ENCODE results near the gene TNPO3. TPM values are rescaled to one million over a fixed set of nuclear protein-coding genes. Genes with fewer than 3 reads are reported as not detected.
"Not testable (repeated sequence)": the region's sequence is repeated elsewhere in the genome, so short reads cannot be mapped to it uniquely, and the experiment has no call there.

TNPO3 gene
- total RNA-seq, 2 experiments from 2014 or later, result 58.4 to 59.3 TPM

DNA sequence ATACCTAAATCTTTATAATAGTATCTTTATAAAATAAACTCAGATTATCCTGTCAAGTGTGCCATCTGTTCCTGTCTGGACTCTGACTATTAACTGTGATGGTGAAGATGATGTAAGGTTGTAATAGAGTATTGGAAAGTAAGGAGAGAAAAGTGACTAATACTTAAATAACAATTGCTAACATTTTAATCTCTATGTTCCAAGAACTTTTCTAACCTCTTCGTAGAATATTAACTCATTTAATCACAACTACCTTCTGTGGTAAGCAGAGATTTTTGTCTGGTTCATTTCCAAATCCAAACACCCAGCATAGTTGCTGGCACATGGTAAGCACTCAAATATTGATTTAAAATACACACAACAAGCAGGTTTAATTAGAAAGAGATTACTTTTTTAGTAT, 2.5 kb downstream of the TNPO3 start:
- H3K27ac Mint-ChIP-seq, result no peak overlapping the region
- H3K9me3 Mint-ChIP-seq, result no peaks in the 10 kb centered on the region
- DNase-seq (no peak), ATAC-seq (no peak)
- TF ChIP-seq, protein P1, sequence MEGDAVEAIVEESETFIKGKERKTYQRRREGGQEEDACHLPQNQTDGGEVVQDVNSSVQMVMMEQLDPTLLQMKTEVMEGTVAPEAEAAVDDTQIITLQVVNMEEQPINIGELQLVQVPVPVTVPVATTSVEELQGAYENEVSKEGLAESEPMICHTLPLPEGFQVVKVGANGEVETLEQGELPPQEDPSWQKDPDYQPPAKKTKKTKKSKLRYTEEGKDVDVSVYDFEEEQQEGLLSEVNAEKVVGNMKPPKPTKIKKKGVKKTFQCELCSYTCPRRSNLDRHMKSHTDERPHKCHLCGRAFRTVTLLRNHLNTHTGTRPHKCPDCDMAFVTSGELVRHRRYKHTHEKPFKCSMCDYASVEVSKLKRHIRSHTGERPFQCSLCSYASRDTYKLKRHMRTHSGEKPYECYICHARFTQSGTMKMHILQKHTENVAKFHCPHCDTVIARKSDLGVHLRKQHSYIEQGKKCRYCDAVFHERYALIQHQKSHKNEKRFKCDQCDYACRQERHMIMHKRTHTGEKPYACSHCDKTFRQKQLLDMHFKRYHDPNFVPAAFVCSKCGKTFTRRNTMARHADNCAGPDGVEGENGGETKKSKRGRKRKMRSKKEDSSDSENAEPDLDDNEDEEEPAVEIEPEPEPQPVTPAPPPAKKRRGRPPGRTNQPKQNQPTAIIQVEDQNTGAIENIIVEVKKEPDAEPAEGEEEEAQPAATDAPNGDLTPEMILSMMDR (IDR thresholded peaks at IDR 0.05), result no peak
- H3K27me3 Mint-ChIP-seq, result no peaks in the 10 kb centered on the region
- intact Hi-C loops (cut with micrococcal nuclease), result no loop called here
- H3K4me1 Mint-ChIP-seq (ENCODE audit: low read depth), result peaks cover 46% of the 10 kb centered on the region
- ChIA-PET POLR2A (no interaction called here), CTCF (interaction anchor here (3.6 kb wide), 1 partner anchor 39 kb away, joined by 14 read pairs; no protein-coding TSS in a partner anchor)
- H3K36me3 Mint-ChIP-seq (ENCODE audit: low read depth), result peaks cover 28% of the 10 kb centered on the region
- H3K4me3 Mint-ChIP-seq, result peak overlapping the region; percentile 90

DNA sequence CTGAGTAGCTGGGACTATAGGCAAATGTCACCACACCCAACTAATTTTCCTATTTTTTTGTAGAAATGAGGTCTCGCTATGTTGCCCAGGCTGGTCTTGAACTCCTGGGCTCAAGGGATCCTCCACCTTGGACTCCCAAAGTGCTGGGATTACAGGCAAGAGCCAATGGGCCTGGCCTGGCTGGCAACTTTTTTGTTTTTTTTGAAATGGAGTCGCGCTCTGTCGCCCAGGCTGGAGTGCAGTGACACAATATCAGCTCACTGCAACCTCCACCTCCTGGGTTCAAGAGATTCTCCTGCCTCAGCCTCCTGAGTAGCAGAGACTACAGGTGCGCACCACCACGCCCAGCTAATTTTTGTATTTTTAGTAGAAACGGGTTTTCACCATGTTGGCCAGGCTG, 3.5 kb downstream of the TNPO3 start:
- H3K36me3 Mint-ChIP-seq (ENCODE audit: low read depth), result peaks cover 36% of the 10 kb centered on the region
- H3K27me3 Mint-ChIP-seq; H3K27ac Mint-ChIP-seq; ATAC-seq; intact Hi-C loops (cut with micrococcal nuclease); H3K9me3 Mint-ChIP-seq; DNase-seq; H3K4me3 Mint-ChIP-seq: not testable (repeated sequence)
- POLR2A ChIA-PET, result interaction anchor here (0.6 kb wide), 1 partner anchor 1036 kb away, joined by 3 read pairs; no protein-coding TSS in a partner anchor
- CTCF ChIA-PET, result interaction anchor here (3.6 kb wide), 1 partner anchor 40 kb away, joined by 14 read pairs; no protein-coding TSS in a partner anchor
- peaks cover 56% of the 10 kb centered on the region for H3K4me1 Mint-ChIP-seq (ENCODE audit: low read depth)

DNA sequence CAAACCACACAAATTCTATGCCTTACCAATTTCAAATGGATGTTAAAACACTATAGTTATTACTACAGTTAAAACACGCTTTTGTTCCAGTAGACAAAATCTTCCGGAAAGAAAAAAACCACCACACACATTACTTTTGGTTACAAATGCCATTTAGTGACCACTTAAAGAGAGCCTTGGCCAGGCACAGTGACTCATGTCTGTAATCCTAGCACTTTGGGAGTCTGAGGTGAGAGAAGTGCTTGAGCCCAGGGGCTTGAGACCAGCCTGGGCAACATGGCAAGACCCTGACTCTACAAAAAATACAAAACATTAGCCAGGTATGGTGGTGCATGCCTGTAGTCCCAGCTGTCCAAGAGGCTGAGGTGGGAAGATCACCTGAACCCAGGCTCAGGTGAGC, 7.2 kb downstream of the TNPO3 start:
- Mint-ChIP-seq H3K27me3 (no peaks in the 10 kb centered on the region), H3K27ac (no peak overlapping the region), H3K9me3 (no peaks in the 10 kb centered on the region), H3K36me3 (ENCODE audit: low read depth) (peaks cover 43% of the 10 kb centered on the region), H3K4me1 (ENCODE audit: low read depth) (peaks cover 83% of the 10 kb centered on the region), H3K4me3 (no peak overlapping the region)
- intact Hi-C loops (cut with micrococcal nuclease), result no loop called here
- ChIA-PET CTCF (no interaction called here), POLR2A (no interaction called here)
- ATAC-seq, result no peak
- DNase-seq, result no peak
- TF ChIP-seq, protein P1 (IDR thresholded peaks at IDR 0.05), result no peak

DNA sequence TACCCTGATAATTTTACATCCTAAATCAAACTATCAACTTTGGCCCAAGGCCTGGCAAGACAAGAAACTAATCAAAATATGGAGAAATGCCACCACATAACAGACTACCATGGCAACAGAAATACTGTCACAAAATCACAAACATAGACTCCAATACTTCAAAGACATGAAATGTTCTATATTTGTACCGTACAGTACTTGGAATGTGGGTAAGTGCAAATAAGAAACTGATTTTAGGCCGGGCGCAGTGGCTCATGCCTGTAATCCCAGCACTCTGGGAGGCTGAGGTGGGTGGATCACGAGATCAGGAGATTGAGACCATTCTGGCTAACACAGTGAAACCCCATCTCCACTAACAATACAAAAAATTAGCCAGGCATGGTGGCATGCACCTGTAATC, 9.2 kb downstream of the TNPO3 start:
- intact Hi-C loops (cut with micrococcal nuclease), result no loop called here
- Mint-ChIP-seq H3K27ac (no peak overlapping the region), H3K9me3 (no peaks in the 10 kb centered on the region), H3K27me3 (no peaks in the 10 kb centered on the region), H3K4me3 (no peak overlapping the region), H3K4me1 (ENCODE audit: low read depth) (peaks cover 89% of the 10 kb centered on the region), H3K36me3 (ENCODE audit: low read depth) (peaks cover 36% of the 10 kb centered on the region)
- TF ChIP-seq, protein P1 (IDR thresholded peaks at IDR 0.05), result no peak
- ATAC-seq (no peak), DNase-seq (no peak)
- CTCF ChIA-PET, result no interaction called here
- POLR2A ChIA-PET, result interaction anchor here (1.9 kb wide), 1 partner anchor 9 kb away, joined by 5 read pairs; the partner anchor contains the start of gene TNPO3

DNA sequence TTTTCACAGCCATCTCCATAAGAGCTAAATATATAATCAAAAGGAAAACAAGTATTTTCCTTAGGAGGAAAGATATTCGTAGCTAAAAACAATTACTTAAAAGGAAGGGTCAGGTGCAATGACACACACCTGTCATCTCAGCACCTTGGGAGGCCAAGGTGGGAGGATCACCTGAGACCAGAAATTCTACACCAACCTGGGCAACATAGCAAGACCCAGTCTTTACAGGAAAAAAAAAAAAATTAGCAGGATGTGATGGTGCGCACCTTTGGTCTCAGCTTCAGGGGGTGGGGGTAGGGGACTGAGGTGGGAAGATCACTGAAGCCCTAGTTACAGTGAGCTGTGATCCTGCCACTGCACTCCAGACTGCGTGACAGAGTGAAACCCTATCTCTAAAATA, 11.9 kb downstream of the TNPO3 start:
- CTCF ChIA-PET, result interaction anchor here (1.6 kb wide), 1 partner anchor 48 kb away, joined by 5 read pairs; no protein-coding TSS in a partner anchor
- TF ChIP-seq, protein P1 (IDR thresholded peaks at IDR 0.05), result no peak
- H3K9me3 Mint-ChIP-seq, result no peaks in the 10 kb centered on the region

More for the DNA sequence above, 11.9 kb downstream of the TNPO3 start:
- Mint-ChIP-seq H3K27me3 (no peaks in the 10 kb centered on the region), H3K4me1 (ENCODE audit: low read depth) (peaks cover 70% of the 10 kb centered on the region), H3K36me3 (ENCODE audit: low read depth) (peaks cover 39% of the 10 kb centered on the region), H3K4me3 (no peak overlapping the region), H3K27ac (no peak overlapping the region)
- POLR2A ChIA-PET, result interaction anchor here (0.5 to 1.6 kb wide), 2 partner anchors 10 to 12 kb away, joined by 3 to 5 read pairs; partner anchors contain the start of gene TNPO3
- no peak for DNase-seq
- intact Hi-C loops (cut with micrococcal nuclease), result no loop called here
- no peak for ATAC-seq

Measured in activated CD8-positive, alpha-beta T cell treated with anti-CD3 and anti-CD28 coated beads for 36 hours (primary cell).